GM12872 (cell line): ENCODE results near the gene TPM2.

ENCODE experiments used
- CTCF ChIP-seq: IDR thresholded peaks from 3 replicates; pipeline ENCODE4 v1.5.1; 2011; ENCODE audit warnings: low read depth, mild to moderate bottlenecking, low read length, moderate library complexity; ENCODE audit not compliant: insufficient read depth

Gene TPM2

GRCh38 chr9:35666549-35666948 is 23.2 kb downstream of the TPM2 start:
- no peak for TF ChIP-seq CTCF

- no peak for TF ChIP-seq CTCF
Measured at GRCh38 chr9:35666045-35666444, 23.7 kb downstream of the TPM2 start.

GRCh38 chr9:35665471-35665818 is 24.3 kb downstream of the TPM2 start:
- TF ChIP-seq CTCF: no peak

GRCh38 chr9:35664531-35665470 is 24.9 kb downstream of the TPM2 start, which contains the start of gene ARHGEF39:
ARHGEF39 (minus strand) TSS chr9:35665195; CDS start chr9:35665169, 26 bp downstream.
- TF ChIP-seq CTCF: peak; percentile 28; the same call in 1 of the 3 replicates

- no peak for TF ChIP-seq CTCF
Measured at GRCh38 chr9:35662437-35662836, 27.3 kb downstream of the TPM2 start.

GRCh38 chr9:35661756-35662350 is 27.9 kb downstream of the TPM2 start:
- no peak for TF ChIP-seq CTCF

GRCh38 chr9:35660966-35661415 is 28.7 kb downstream of the TPM2 start:
- no peak for TF ChIP-seq CTCF
